LNCaP clone FGC (cell line): ENCODE data around the gene USP6NL.

ENCODE experiments used
- DNase-seq: peaks from one replicate; pipeline ENCODE4 v3.0.0-alpha.2; 2011; ENCODE audit warnings: low read depth
- H3K4me3 ChIP-seq: 2 replicates; pipeline ENCODE4 v1.5.1; 2011; ENCODE audit warnings: mild to moderate bottlenecking, low read depth, low read length, control low read depth
- TF ChIP-seq, protein P1 (sequence below): IDR thresholded peaks from 2 replicates; pipeline ENCODE4 v1.5.1; 2012; ENCODE audit warnings: mild to moderate bottlenecking; ENCODE audit not compliant: control insufficient read depth, insufficient read depth; ENCODE audit errors: extremely low read depth

Gene USP6NL

DNA sequence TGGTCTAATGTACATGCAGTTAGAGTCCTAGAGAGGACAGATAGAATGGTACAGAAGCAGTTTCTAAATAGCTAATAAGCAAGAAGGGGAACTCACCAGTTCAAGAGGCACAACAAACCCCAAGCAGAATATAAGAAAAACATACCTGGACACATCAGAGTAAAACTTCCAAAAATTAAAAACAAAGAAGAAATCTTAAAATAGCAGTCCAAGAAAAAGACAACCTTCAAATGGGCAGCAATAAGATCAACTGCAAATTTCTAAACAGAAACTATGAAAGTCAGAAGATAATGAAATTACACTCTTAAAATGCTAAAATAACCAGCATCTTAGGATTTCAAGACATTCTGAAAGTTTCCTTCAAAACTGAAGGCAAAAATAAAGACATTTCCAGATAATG, 55.9 kb downstream of the USP6NL start:
- H3K4me3 ChIP-seq = no peak overlapping the region
- TF ChIP-seq, protein P1, sequence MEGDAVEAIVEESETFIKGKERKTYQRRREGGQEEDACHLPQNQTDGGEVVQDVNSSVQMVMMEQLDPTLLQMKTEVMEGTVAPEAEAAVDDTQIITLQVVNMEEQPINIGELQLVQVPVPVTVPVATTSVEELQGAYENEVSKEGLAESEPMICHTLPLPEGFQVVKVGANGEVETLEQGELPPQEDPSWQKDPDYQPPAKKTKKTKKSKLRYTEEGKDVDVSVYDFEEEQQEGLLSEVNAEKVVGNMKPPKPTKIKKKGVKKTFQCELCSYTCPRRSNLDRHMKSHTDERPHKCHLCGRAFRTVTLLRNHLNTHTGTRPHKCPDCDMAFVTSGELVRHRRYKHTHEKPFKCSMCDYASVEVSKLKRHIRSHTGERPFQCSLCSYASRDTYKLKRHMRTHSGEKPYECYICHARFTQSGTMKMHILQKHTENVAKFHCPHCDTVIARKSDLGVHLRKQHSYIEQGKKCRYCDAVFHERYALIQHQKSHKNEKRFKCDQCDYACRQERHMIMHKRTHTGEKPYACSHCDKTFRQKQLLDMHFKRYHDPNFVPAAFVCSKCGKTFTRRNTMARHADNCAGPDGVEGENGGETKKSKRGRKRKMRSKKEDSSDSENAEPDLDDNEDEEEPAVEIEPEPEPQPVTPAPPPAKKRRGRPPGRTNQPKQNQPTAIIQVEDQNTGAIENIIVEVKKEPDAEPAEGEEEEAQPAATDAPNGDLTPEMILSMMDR = no peak
- no peak for DNase-seq

- DNase-seq = no peak
- H3K4me3 ChIP-seq = no peak overlapping the region
- TF ChIP-seq, protein P1 = no peak
These were observed 57.6 kb downstream of the USP6NL start for GRCh38 chr10:11553773-11554381.

- TF ChIP-seq, protein P1 = no peak
- no peak for DNase-seq
- H3K4me3 ChIP-seq = no peak overlapping the region
These were observed 59.4 kb downstream of the USP6NL start for GRCh38 chr10:11551916-11552602.

GRCh38 chr10:11551104-11551503, 60.3 kb downstream of the USP6NL start:
- TF ChIP-seq, protein P1 = no peak
- DNase-seq = no peak
- no peak overlapping the region for H3K4me3 ChIP-seq

- TF ChIP-seq, protein P1 = no peak
- H3K4me3 ChIP-seq = no peak overlapping the region
- DNase-seq = no peak
These were observed 62.7 kb downstream of the USP6NL start for GRCh38 chr10:11548768-11549099.

GRCh38 chr10:11548065-11548767, 63.2 kb downstream of the USP6NL start:
- TF ChIP-seq, protein P1 = no peak

More at GRCh38 chr10:11548065-11548767, 63.2 kb downstream of the USP6NL start:
- H3K4me3 ChIP-seq = no peak overlapping the region
- no peak for DNase-seq
